Frontal cortex (tissue), 4 donors: ENCODE measurements around the gene EIF4E2. TPM values are rescaled to one million over a fixed set of nuclear protein-coding genes. Genes with fewer than 3 reads are reported as not detected.

ENCODE experiments used
- DNase-seq, 2 donors: peaks; one replicate each; pipeline ENCODE4 v3.0.0; 2012; ENCODE audit warnings: low spot score in 2 of 2
- FAIRE-seq: peaks from 2 replicates; lab custom pipeline; 2012; peaks lifted over from hg19 to GRCh38; lab: Jason Lieb, UNC
- total RNA-seq: library from RNA; depleted of rRNA; stranded (reverse); fragments of >200 nt; gene quantifications from one replicate; pipeline ENCODE4 v1.2.3, GENCODE V29; 2014
- donor health status: control.
- donor health status: control.
- donor health status: control.

EIF4E2 gene
- 38.3 TPM for total RNA-seq

DNA sequence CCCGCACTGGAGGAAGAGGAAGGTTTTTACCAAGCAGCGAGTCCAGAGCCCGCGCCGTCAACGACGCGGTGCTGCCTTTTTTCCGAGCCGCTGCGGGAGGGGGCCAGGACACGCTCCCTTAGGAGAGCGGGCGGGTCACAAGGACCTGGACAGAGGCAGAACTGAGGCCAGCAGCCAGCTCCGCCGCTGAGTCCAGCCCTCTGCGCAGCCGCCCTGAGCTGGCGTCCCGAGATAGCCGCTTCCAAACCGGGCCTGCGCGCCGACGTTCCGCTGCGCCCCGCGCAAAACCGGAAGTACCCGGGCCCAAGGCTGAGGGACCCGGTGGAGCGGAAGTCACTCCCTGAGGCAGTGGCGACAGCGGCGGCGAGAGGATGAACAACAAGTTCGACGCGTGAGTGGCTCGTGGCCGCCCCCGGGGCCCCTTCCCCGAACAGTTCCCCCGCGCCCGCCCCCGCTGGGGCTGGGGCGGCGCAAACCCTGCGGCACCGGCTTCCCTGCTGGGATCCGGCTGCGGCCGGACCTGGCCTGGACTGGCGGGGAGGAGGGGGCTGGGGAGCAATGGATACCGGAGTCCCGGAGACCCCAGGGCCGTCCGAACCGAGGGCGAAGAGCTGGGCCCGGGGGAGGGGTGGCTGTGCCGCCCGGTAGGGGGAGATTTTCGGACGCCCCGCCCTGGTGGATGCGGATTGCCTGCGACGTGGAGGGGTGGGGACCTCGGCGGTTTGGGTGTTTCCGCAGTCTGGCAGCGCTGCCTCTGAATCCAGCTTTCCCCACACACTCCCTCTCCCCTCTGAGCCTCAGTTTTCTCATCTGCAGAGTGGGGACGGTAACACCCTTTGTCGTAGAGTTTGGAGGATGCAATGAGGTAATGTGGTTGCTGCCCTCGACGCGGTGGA, at the start of gene EIF4E2, which contains the start of gene TIGD1:
EIF4E2 (plus strand) TSS at position 336 of the 896 bp plus-strand sequence; CDS start at position 372, 36 bp downstream.
TIGD1 (minus strand) TSS at position 204 of the 896 bp plus-strand sequence. CDS start 675 bp downstream, outside the sequence.
- FAIRE-seq (no peak), DNase-seq (peak; percentile 98 to 99)

GRCh38 chr2:232501331-232501771, 49.1 kb upstream of the EIF4E2 start:
- DNase-seq, result no peak
- no peak for FAIRE-seq

- DNase-seq (no peak), FAIRE-seq (no peak)
These were observed 48.6 kb upstream of the EIF4E2 start for GRCh38 chr2:232501794-232502390.

DNA sequence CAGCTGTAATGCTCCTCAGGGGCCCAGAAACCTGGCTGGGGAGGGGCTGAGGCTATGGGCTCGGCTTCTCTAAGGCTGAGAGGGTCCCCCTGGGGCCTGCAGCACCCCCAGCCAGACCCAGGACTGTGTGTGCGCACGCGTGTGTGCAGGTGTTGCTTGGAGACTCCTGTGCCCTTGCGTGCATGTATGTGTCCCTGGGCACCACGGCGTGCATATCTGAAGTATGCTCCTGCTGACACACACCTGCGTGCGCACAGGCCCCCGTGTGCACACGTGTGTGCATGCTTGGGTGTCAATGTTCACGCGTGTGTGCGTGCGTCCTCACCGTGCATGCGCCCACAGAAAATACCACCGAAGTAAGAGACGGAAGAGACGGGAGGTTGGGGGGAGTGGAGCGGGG, 48.0 kb upstream of the EIF4E2 start:
- FAIRE-seq (no peak), DNase-seq (no peak)

GRCh38 chr2:232502911-232503808, 47.3 kb upstream of the EIF4E2 start:
- FAIRE-seq, result no peak
- peak; percentile 57 to 86 for DNase-seq

GRCh38 chr2:232503809-232504323, 46.6 kb upstream of the EIF4E2 start:
- no peak for FAIRE-seq
- DNase-seq, result no peak

GRCh38 chr2:232504438-232504837, 46.1 kb upstream of the EIF4E2 start:
- FAIRE-seq (no peak), DNase-seq (no peak)

- FAIRE-seq (no peak), DNase-seq (no peak)
These were observed 44.6 kb upstream of the EIF4E2 start for GRCh38 chr2:232505856-232506255.

DNA sequence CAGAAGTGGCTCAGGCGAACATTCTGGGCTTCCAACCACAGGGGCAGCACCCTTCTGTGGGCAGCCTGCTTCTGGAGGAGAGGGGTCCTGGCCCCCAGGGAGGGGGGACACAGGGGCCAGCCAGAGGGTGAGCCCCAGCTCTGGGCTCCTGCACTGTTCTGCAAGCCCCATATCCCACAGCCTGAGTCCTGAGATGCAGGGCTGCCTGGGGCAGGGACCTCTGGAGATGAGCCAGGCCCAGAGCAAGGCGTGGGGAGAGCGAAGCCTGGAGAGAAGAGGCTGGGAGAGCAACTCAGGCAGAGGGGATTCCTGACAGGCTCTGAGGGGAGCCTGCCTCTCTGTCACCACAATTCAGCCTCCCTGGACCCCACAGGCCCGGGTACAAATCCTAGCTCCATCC, 43.8 kb upstream of the EIF4E2 start:
- DNase-seq (no peak), FAIRE-seq (no peak)

DNA sequence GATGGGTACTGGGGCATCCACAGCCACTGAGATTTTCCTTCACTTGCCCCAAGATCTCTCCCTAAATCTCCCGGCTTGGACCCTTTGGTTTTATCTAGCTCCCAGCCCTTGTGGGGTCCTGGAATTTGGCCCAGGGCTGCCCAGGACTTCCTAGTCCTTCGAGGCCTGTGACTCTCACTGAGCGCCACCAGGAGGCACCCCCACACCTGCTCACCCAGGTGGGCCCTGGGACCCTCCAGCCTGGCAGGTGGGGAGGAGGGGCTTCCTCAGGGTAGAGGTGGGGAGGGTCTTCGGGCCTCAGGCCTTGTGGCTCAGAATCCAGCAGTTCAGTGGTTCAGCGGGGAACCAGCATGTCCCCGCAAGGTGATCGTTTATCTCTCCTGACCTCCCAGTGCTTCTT, 42.2 kb upstream of the EIF4E2 start:
- DNase-seq (no peak), FAIRE-seq (no peak)

DNA sequence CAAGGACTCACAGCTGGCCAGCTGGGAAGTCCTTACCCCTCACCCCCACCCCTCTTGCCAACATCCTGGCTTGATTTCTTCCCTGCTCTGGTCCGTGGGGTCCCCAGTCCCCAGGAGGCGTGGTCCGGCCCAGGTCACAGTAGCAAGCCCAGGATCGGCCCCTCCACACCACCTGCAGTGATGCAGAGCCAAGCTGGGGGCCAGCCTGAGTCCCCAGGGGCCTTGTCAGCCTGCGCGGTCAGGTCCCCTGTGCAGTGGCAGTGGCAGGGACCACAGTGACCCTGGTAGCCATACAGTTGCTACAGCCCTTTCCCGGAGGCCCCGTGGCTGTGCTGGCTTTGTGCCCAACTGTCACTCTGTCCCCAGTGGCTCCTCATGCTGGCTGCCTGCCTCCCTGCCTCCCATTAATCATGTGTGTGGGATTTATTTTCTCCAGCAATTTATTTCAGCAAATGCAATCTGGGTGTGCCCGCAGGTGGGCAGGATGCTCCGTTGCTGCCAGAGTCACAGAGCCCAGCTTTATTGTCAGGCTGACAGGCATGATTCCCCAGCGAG, 39.1 kb upstream of the EIF4E2 start:
- FAIRE-seq (no peak), DNase-seq (no peak)

DNA sequence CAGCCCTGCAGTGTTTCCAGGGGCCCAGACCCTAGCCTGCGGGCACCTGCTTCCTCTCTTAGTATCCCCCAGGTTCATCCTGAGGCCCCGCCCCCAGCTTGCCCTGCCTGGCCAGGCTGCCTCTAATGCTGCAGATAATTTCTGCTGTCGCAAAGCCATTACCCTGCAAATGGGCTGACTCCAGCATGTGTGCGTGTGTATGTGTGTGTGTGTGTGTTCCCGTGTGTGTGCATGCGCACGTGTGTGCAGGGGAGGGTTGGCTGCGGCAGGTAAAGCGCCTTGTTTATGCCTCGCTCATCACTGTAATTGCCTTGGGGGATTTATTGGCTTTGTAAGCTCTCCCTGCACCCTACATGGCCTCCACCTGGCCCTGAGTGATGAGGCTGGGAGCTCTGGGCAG, 37.9 kb upstream of the EIF4E2 start:
- no peak for FAIRE-seq
- DNase-seq, result no peak

GRCh38 chr2:232513353-232513752, 37.1 kb upstream of the EIF4E2 start:
- DNase-seq (no peak), FAIRE-seq (no peak)

- no peak for DNase-seq
- no peak for FAIRE-seq
These were observed 34.9 kb upstream of the EIF4E2 start for GRCh38 chr2:232515639-232516038.

DNA sequence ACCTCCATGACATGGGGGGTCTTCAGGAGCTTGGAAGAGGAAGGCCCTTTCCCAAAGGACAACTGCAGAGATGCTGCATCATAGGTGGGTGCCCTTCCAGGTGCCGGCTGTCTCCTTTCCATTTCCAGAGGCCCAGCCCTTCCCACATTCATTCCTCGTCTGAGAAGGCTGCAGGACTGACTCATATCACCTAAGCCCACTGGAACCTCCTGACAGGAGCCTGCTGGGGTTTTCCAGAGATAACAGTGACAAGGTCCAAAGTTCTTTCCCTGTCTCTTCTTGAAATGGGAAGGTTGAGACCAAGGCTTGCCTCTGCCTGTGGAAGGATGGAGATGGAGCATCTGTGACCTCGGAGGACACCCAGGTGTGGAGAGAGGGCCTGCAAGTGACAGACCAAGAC, 33.9 kb upstream of the EIF4E2 start:
- no peak for FAIRE-seq
- no peak for DNase-seq

DNA sequence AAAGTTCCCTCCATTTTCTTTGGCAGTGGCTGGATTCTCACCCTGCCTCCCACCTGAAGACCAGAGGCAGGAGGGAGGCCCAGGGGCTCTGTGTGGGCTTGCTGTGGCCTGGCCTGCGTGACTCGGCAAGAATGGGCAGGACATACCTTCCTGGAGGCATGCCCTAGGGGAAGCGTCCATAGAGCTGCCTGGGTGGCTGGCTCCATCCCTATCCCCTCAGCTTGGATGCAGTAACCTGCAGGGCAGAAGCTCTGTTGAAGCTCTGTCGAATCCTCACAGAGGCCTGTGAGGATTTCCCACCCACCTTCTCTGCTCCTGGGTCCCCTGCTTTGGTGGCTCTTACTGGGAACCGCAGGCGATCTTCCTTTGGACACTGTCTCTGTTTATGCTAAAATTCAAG, 31.6 kb upstream of the EIF4E2 start:
- no peak for DNase-seq
- no peak for FAIRE-seq

GRCh38 chr2:232519581-232520438, 30.7 kb upstream of the EIF4E2 start, which contains the start of gene PRSS56:
Gene PRSS56 (plus strand): TSS chr2:232520388. CDS start chr2:232520599, 211 bp downstream.
- no peak for FAIRE-seq
- no peak for DNase-seq

GRCh38 chr2:232520489-232520888, 30.0 kb upstream of the EIF4E2 start:
- no peak for FAIRE-seq

GRCh38 chr2:232521098-232521497, 29.4 kb upstream of the EIF4E2 start:
- DNase-seq, result no peak
- no peak for FAIRE-seq

More at GRCh38 chr2:232520489-232520888, 30.0 kb upstream of the EIF4E2 start:
- DNase-seq, result no peak
